NCI-H524 (cell line): ENCODE data around the gene TMEM132C.

Experiments
- DNase-seq, 2 experiments: peaks; one replicate each; lab custom pipeline; 2025; lab: John Stamatoyannopoulos, UW

TMEM132C gene

GRCh38 chr12:128711486-128711885 is 444.5 kb downstream of the TMEM132C start:
- no peak for DNase-seq

DNA sequence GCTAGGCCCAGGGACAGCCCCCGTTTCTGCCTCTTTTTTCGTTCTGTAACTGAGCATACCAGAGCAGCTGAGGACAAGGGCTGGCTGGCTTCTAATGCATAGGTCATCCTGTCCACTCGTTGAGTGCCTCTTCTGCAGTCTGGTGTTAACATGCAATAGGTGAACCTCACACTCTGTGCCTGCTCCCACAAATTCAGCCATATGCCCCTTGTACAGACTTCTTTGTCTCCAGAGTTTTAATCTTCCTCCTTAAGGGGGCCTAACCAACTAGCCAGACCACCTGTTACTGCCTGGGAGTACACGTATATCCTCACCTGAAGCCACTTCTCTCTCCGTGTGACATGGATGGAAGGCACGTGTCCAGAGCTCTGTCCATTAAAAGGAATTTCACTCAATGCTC is 445.7 kb downstream of the TMEM132C start:
- DNase-seq = no peak

DNA sequence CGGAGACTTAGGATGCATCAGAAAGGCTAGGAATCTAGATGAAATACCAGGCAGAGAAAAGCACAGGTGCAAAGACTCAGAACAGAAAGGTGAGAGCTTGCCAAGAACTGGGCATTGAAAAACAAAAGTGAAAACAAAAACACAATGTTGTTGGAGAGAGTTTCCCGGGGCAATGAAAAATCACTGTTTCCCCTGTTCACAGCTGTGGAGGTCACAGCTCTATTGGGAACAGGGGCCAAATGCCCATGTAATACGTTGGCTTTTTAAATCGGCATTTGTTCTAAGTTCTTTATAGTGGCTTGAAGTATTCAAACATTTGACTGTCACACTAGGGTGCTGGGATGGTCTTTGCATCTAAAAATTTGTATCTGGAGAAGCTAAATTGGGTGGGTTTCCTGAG is 448.5 kb downstream of the TMEM132C start:
- DNase-seq = no peak

GRCh38 chr12:128724468-128725046 is 457.6 kb downstream of the TMEM132C start:
- DNase-seq = no peak

- no peak for DNase-seq
Measured at GRCh38 chr12:128726886-128727285, 459.9 kb downstream of the TMEM132C start.

DNA sequence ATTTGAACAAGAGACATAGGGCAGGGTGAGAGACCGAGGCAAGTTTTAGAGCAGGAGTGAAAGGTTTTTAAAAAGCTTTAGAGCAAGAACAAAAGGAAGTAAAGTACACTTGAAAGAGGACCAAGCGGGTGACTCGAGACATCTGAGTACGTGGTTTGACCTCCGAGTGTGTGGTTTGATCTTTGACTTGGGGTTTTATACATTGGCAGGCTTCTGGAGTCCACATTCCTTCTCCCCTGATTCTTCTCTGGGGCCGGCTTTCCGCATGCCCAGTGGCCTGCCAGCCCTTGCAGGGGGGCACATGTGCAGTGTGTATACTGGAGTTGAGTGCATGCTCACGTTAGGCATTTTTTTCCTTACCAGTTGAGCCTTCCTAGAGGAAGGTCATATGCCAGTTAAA is 460.5 kb downstream of the TMEM132C start:
- DNase-seq = no peak

GRCh38 chr12:128727999-128728398 is 461.0 kb downstream of the TMEM132C start:
- no peak for DNase-seq

- no peak for DNase-seq
Measured at GRCh38 chr12:128729628-128730121, 462.7 kb downstream of the TMEM132C start.

- DNase-seq = no peak
Measured at GRCh38 chr12:128734371-128734770, 467.4 kb downstream of the TMEM132C start.

DNA sequence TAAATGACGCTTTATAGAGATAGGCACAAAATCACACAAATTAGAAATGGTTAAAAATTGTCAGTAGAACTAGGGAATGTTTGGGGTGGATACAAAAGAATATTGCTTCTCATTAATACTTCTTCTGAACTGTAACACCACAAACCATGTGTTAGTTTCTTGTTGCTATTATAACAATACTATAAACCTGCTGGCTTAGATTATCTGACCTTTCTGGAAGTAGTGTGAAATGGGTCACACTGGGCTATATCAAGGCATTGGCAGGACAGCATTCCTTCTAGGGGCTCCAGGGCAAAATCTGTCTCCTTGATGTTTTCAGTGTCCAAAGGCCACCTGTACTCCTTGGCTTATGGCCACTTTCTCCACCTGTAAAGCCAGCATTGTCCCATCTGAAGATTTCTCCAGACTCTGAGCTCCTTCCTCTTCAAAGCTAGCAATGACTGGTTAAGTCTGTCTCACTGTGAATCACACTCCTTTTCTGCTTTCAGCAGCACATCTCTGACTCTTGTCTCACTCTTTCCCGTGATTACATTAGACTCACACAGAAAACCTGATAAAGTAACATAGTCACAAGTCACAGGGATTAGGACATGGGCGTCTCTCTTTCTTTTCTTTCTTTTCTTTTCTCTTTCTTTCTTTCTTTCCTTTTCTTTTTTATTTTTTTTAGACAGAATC is 470.5 kb downstream of the TMEM132C start:
- DNase-seq = no peak

- DNase-seq = no peak
Measured at GRCh38 chr12:128743916-128744315, 476.9 kb downstream of the TMEM132C start.

DNA sequence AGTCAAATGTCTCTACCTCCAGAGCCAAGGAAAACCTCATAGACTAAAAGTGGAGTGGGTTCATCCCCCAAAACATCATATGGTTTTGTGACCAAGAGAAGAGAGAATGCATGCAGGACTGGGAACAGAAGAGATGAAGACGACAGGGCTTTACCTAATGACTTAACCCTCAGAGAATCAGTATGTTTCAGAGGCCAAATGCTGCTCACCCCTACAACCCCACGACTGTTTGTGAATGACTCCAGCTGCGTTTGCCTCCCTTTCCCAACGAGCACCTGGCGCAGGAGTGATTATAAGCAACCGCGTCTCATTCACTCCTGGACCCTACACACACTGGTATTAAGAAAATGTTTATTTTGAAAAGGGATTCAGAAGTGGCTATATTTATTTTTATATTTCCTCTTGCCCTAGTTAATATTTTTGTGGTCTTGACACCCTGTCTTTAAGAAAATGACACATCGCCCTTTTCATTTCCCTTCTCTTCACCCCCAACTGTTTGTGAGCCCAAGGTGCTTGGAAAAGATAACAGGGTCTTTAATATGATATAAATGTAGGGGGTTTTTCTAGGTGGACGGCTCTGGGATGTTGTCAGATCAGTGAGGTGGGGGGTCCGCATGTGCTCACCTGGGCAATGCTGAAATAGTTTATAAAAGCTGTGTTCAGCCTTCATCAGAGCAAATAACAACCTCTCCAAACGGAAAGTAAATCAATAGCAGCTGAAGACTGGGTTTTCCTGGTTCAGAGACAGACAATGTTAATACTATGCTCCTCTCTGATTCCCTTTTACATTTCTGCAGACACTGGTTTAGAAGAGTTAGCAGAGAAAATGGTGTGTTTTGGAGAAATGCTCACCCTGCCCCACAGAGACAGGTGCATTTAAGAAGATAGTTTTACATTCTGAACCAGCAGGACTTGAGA is 479.1 kb downstream of the TMEM132C start:
- DNase-seq = no peak

- no peak for DNase-seq
Measured at GRCh38 chr12:128747441-128747840, 480.5 kb downstream of the TMEM132C start.

- no peak for DNase-seq
Measured at GRCh38 chr12:128752386-128752785, 485.4 kb downstream of the TMEM132C start.

DNA sequence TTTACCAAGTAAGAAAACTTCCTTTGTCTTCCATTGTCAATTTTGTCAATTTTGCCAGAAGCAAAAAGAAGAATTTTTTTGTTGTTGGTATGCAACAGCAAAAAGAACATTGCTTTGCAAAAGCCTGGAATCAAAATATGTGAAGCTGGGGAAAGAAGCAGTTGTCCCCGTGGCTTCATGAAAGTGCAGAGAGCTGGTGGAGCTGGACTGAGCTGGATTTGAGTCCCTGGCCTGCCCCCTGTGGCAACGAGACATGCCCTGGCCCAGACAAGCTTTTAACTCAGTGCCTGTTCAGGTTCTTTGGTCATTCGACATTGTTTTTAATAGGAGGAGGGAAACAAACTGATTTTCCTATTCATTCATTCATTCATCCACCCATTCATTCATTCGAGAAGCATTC is 486.5 kb downstream of the TMEM132C start:
- no peak for DNase-seq

GRCh38 chr12:128754275-128754674 is 487.3 kb downstream of the TMEM132C start:
- DNase-seq = no peak

GRCh38 chr12:128755566-128755965 is 488.6 kb downstream of the TMEM132C start:
- no peak for DNase-seq
